IMR-90 (cell line): Measurements from ENCODE around the gene PLCZ1. TPM values are rescaled to one million over a fixed set of nuclear protein-coding genes. Genes with fewer than 3 reads are reported as not detected.

Experiments
- ATAC-seq: fragments of 200-7000 bp; cut with Tn5 transposase; 2 replicates; pipeline ENCODE4 v1.9.1; 2020; ENCODE audit warnings: low read depth, mild to moderate bottlenecking, moderate library complexity
- BruUV-seq: library from RNA; stranded (reverse); fragments of 400-500 nt; replicated peaks from 2 replicates; lab custom pipeline; 2021; lab: Mats Ljungman, UMichigan
- CTCF ChIA-PET: fragments of 300-600 bp; formaldehyde crosslinking; extraction: SDS; loops from one replicate; lab custom pipeline; 2021; ENCODE audit warnings: antibody characterized with exemption; lab: Yijun Ruan, JAX
- POLR2A ChIA-PET: fragments of 300-600 bp; sonication (Branson Sonifier 250); formaldehyde crosslinking; loops from one replicate; lab custom pipeline; 2022; ENCODE audit warnings: antibody characterized with exemption; ENCODE audit not compliant: unreplicated experiment; lab: Charles Lee
- DNase-seq: peaks from one replicate; pipeline ENCODE4 v3.0.0; 2013
- H2AFZ ChIP-seq: replicated peaks from 2 replicates; pipeline ENCODE3; 2013; ENCODE audit warnings: low read length, mild to moderate bottlenecking; ENCODE audit not compliant: poor library complexity
- H2AK5ac ChIP-seq: 2 replicates; pipeline ENCODE4 v1.6.1; 2013; ENCODE audit warnings: low read depth, low read length, inconsistent platforms
- H2AK9ac ChIP-seq: replicated peaks from 2 replicates; pipeline ENCODE3; 2013; ENCODE audit warnings: mild to moderate bottlenecking, low read depth, low read length, moderate library complexity; ENCODE audit not compliant: poor library complexity
- H2BK120ac ChIP-seq: 2 replicates; pipeline ENCODE4 v1.6.1; 2013; ENCODE audit warnings: low read depth, low read length, inconsistent platforms
- H2BK15ac ChIP-seq: 3 replicates; pipeline ENCODE4 v1.6.1; 2013; ENCODE audit warnings: low read depth, low read length, inconsistent platforms
- H2BK20ac ChIP-seq: 2 replicates; pipeline ENCODE4 v1.6.1; 2013; ENCODE audit warnings: low read depth, mild to moderate bottlenecking, inconsistent platforms, low read length, moderate library complexity
- H2BK5ac ChIP-seq: 2 replicates; pipeline ENCODE4 v1.6.1; 2013; ENCODE audit warnings: mild to moderate bottlenecking, low read depth, low read length, inconsistent platforms; ENCODE audit not compliant: poor library complexity, severe bottlenecking
- H3K14ac ChIP-seq: replicated peaks from 2 replicates; pipeline ENCODE4 v1.6.1; 2013; ENCODE audit warnings: low read depth, low read length, inconsistent platforms
- H3K18ac ChIP-seq: 2 replicates; pipeline ENCODE4 v1.6.1; 2013; ENCODE audit warnings: low read depth, low read length, control low read depth
- H3K23ac ChIP-seq: 2 replicates; pipeline ENCODE4 v1.6.1; 2013; ENCODE audit warnings: low read depth, low read length, inconsistent platforms
- H3K27ac ChIP-seq: 2 replicates; pipeline ENCODE4 v1.5.1; 2013; ENCODE audit warnings: mild to moderate bottlenecking, control low read depth, low read length; ENCODE audit not compliant: insufficient read depth
- H3K27me3 ChIP-seq: 2 replicates; pipeline ENCODE4 v1.6.1; 2013; ENCODE audit warnings: low read length; ENCODE audit not compliant: control insufficient read depth, insufficient read depth
- H3K36me3 ChIP-seq: 2 replicates; pipeline ENCODE4 v1.6.1; 2013; ENCODE audit warnings: low read length, mixed read lengths; ENCODE audit not compliant: control insufficient read depth, insufficient read depth
- H3K4ac ChIP-seq: 2 replicates; pipeline ENCODE4 v1.6.1; 2013; ENCODE audit warnings: low read depth, low read length, inconsistent platforms
- H3K4me1 ChIP-seq: 2 replicates; pipeline ENCODE4 v1.6.1; 2013; ENCODE audit warnings: low read length, mixed read lengths; ENCODE audit not compliant: control insufficient read depth, insufficient read depth
- H3K4me2 ChIP-seq: 2 replicates; pipeline ENCODE4 v1.6.1; 2013; ENCODE audit warnings: low read depth, mild to moderate bottlenecking, control low read depth, low read length, moderate library complexity
- H3K4me3 ChIP-seq: 2 replicates; pipeline ENCODE4 v1.5.1; 2013; ENCODE audit warnings: low read depth, mild to moderate bottlenecking, control low read depth, low read length, moderate library complexity; ENCODE audit not compliant: insufficient read depth
- H3K56ac ChIP-seq: 2 replicates; pipeline ENCODE4 v1.6.1; 2013; ENCODE audit warnings: low read length, inconsistent platforms; ENCODE audit not compliant: insufficient read depth; ENCODE audit errors: extremely low read depth
- H3K79me1 ChIP-seq, 2 experiments: 2 replicates each; pipeline ENCODE4 v1.6.1; 2013; ENCODE audit warnings: low read length in 2 of 2, inconsistent platforms in 1 of 2, low read depth in 1 of 2
- H3K9ac ChIP-seq: 2 replicates; pipeline ENCODE4 v1.6.1; 2013; ENCODE audit warnings: low read depth, low read length, control low read depth
- H3K9me1 ChIP-seq: 2 replicates; pipeline ENCODE4 v1.6.1; 2013; ENCODE audit warnings: low read length, inconsistent platforms; ENCODE audit not compliant: insufficient read depth
- H3K9me3 ChIP-seq: 2 replicates; pipeline ENCODE4 v1.6.1; 2013; ENCODE audit warnings: low read length; ENCODE audit not compliant: control insufficient read depth, insufficient read depth
- H4K20me1 ChIP-seq: 2 replicates; pipeline ENCODE4 v1.6.1; 2013; ENCODE audit warnings: low read length, inconsistent platforms; ENCODE audit not compliant: insufficient read depth
- H4K5ac ChIP-seq: 2 replicates; pipeline ENCODE4 v1.6.1; 2013; ENCODE audit warnings: mild to moderate bottlenecking, low read depth, low read length, control low read depth
- H4K8ac ChIP-seq, 2 experiments: 2 replicates each; pipeline ENCODE4 v1.6.1; 2013; ENCODE audit warnings: low read depth in 2 of 2, low read length in 2 of 2, control low read depth in 1 of 2, inconsistent platforms in 1 of 2
- H4K91ac ChIP-seq: 2 replicates; pipeline ENCODE4 v1.6.1; 2013; ENCODE audit warnings: low read depth, low read length, inconsistent platforms; ENCODE audit not compliant: insufficient read depth
- CHD1 ChIP-seq: IDR thresholded peaks from 2 replicates; pipeline ENCODE4 v1.6.1; 2012; ENCODE audit warnings: low read depth, low read length, improper control_type of control experiment
- MAFK ChIP-seq: IDR thresholded peaks from 2 replicates; pipeline ENCODE4 v1.6.1; 2012; ENCODE audit warnings: low read depth, low read length, improper control_type of control experiment
- POLR2A ChIP-seq: IDR thresholded peaks from 2 replicates; pipeline ENCODE4 v1.6.1; 2012; ENCODE audit warnings: mild to moderate bottlenecking, low read depth, low read length
- RCOR1 ChIP-seq: IDR thresholded peaks from 2 replicates; pipeline ENCODE4 v1.6.1; 2012; ENCODE audit warnings: mild to moderate bottlenecking, low read length, improper control_type of control experiment; ENCODE audit not compliant: insufficient replicate concordance
- SMC3 ChIP-seq: fragments of 150-350 bp; IDR thresholded peaks from 2 replicates; pipeline ENCODE4 v1.6.1; 2016; ENCODE audit warnings: low read depth, mild to moderate bottlenecking, antibody characterized with exemption, low read length, moderate library complexity
- WGBS, 2 experiments: methylation state at CpG; one replicate each; pipeline versions ENCODE4 v1.1.5 to v1.1.7; 2013; ENCODE audit warnings: missing lambda C conversion rate in 2 of 2; ENCODE audit not compliant: insufficient read length in 1 of 2; ENCODE audit errors: extremely low coverage in 2 of 2; 5-methylcytosine and 5-hydroxymethylcytosine counted together
- dilution Hi-C: fragments of 300-500 bp; cut with HindIII; formaldehyde crosslinking; loops from one replicate; pipeline ENCODE4 v1.14.3; 2018; ENCODE audit warnings: low sequenced_read_pairs; ENCODE audit not compliant: unreplicated experiment
- in situ Hi-C: fragments of 300-500 bp; cut with MboI; formaldehyde crosslinking; loops from 3 replicates; pipeline ENCODE4 v1.14.3; 2019; ENCODE audit warnings: low sequenced_read_pairs, inconsistent platforms, mixed read lengths
- intact Hi-C: fragments of 100-400 bp; cut with micrococcal nuclease; formaldehyde crosslinking; loops from 2 replicates; pipeline ENCODE4 v1.10.0; 2022
- polyA plus RNA-seq, 3 experiments: library from polyadenylated mRNA; depleted of rRNA; stranded (reverse); fragments of >200 nt; gene quantifications; 2 replicates each; pipeline ENCODE4 v1.2.3, GENCODE V29; 2012; ENCODE audit warnings: low replicate concordance in 1 of 3
- total RNA-seq: library from RNA; depleted of rRNA; stranded (reverse); fragments of >200 nt; gene quantifications from 2 replicates; pipeline ENCODE4 v1.2.3, GENCODE V29; 2012

Gene PLCZ1
- total and polyA plus RNA-seq, 2 of the 4 experiments (the other 2 are of a cell fraction): not detected

DNA sequence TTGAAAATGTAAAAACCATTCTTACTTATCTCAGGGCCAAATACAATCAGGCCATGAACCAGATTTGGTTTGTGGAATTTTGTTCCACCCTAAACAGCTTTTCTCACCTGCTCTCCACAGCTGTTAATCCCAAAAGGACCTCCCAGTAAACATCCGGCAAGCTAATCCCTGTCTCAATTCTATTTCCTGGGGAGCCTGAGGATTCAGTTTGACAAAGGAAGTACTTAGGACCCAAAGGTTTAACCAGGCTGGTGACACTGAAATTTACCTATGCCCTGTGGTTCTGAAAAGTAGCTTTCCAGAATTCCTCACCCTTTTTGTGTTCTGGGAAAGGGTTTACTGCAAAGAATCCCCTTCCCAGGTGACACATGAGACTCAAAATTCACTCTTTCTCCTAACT lies 15.1 kb upstream of the PLCZ1 start:
- Histone ChIP-seq H3K23ac (no peak overlapping the region), H4K8ac (peak overlapping the region; percentile 15 to 32; a peak in 3 of 4 replicates), H3K4ac (peak overlapping the region; percentile 26; the same call in 1 of the 2 replicates), H2AK9ac (no peak overlapping the region), H3K9me3 (no peaks in the 10 kb centered on the region), H3K79me1 (no peaks in the 10 kb centered on the region), H2AK5ac (no peak overlapping the region), H2BK5ac (no peak overlapping the region), H4K20me1 (no peaks in the 10 kb centered on the region), H4K5ac (no peak overlapping the region), H3K4me3 (no peak overlapping the region), H3K14ac (no peak overlapping the region), H3K27me3 (no peaks in the 10 kb centered on the region), H3K27ac (no peak overlapping the region), H2BK120ac (peak overlapping the region; percentile 41; the same call in 1 of the 2 replicates), H3K9ac (no peak overlapping the region), H2BK15ac (0 out of 3 replicates have a peak overlapping the region, but pooled peaks have one; percentile 41), H3K4me2 (0 out of 2 replicates have a peak overlapping the region, but pooled peaks have one; percentile 11), H3K4me1 (peaks cover 18% of the 10 kb centered on the region), H3K56ac (no peak overlapping the region), H2AFZ (no peak overlapping the region), H2BK20ac (peak overlapping the region; percentile 46; the same call in 1 of the 2 replicates), H4K91ac (peak overlapping the region; percentile 44; the same call in 1 of the 2 replicates), H3K18ac (peak overlapping the region; percentile 14; the same call in 1 of the 2 replicates), H3K36me3 (no peaks in the 10 kb centered on the region), H3K9me1 (peaks cover 19% of the 10 kb centered on the region)
- dilution Hi-C loops: no loop called here
- BruUV-seq: no TSS peak
- TF ChIP-seq MAFK: no peak
- no peak for TF ChIP-seq RCOR1
- no peak for TF ChIP-seq SMC3
- no peak for TF ChIP-seq CHD1
- no peak for TF ChIP-seq POLR2A
- ATAC-seq (no peak), DNase-seq (no peak)
- CTCF ChIA-PET: no interaction called here
- intact Hi-C loops: no loop called here
- WGBS, 2 experiments: no CpG with 5 or more reads among the region's 1 CpG
- in situ Hi-C loops: no loop called here
- POLR2A ChIA-PET: no interaction called here
